A549 (cell line): ENCODE measurements around the gene ITGA7.

Source experiments
- ESRRA ChIP-seq: fragments of 150-350 bp; IDR thresholded peaks from 2 replicates; pipeline ENCODE4 v1.6.1; 2014; ENCODE audit warnings: mild to moderate bottlenecking, low read length, borderline replicate concordance
- HOXA7 ChIP-seq: fragments of 250-450 bp; sonication (Bioruptor Pico); IDR thresholded peaks from 2 replicates; pipeline ENCODE4 v1.5.0; 2020; ENCODE audit warnings: mild to moderate bottlenecking, moderate library complexity
- POLR2A ChIP-seq: IDR thresholded peaks from 2 replicates; pipeline ENCODE4 v1.6.1; 2012; ENCODE audit warnings: mild to moderate bottlenecking, low read length
- POLR2AphosphoS2 ChIP-seq: conservative IDR thresholded peaks from 2 replicates; pipeline ENCODE4 v1.6.1; 2012; ENCODE audit warnings: low read length, improper control_type of control experiment, inconsistent platforms
- RFX5 ChIP-seq: fragments of 450-650 bp; IDR thresholded peaks from 2 replicates; pipeline ENCODE4 v1.7.1; 2014; ENCODE audit warnings: antibody characterized with exemption, mild to moderate bottlenecking, moderate library complexity
- TF ChIP-seq, protein P1 (sequence below): fragments of >200 bp; sonication (Bioruptor Twin); formaldehyde crosslinking; IDR thresholded peaks from 3 replicates; pipeline ENCODE4 v1.5.1; 2016

- TF ChIP-seq, protein P1, sequence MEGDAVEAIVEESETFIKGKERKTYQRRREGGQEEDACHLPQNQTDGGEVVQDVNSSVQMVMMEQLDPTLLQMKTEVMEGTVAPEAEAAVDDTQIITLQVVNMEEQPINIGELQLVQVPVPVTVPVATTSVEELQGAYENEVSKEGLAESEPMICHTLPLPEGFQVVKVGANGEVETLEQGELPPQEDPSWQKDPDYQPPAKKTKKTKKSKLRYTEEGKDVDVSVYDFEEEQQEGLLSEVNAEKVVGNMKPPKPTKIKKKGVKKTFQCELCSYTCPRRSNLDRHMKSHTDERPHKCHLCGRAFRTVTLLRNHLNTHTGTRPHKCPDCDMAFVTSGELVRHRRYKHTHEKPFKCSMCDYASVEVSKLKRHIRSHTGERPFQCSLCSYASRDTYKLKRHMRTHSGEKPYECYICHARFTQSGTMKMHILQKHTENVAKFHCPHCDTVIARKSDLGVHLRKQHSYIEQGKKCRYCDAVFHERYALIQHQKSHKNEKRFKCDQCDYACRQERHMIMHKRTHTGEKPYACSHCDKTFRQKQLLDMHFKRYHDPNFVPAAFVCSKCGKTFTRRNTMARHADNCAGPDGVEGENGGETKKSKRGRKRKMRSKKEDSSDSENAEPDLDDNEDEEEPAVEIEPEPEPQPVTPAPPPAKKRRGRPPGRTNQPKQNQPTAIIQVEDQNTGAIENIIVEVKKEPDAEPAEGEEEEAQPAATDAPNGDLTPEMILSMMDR: no peak
- TF ChIP-seq HOXA7 (CRISPR knock-in tag): no peak
- no peak for TF ChIP-seq ESRRA
- no peak for TF ChIP-seq POLR2A
- TF ChIP-seq POLR2AphosphoS2: no peak
- no peak for TF ChIP-seq RFX5
Observed at GRCh38 chr12:55732288-55732687, 24.6 kb upstream of the ITGA7 start.
